HG03520 (cell line): Measurements from ENCODE around the gene PPP2R5C.
"Not testable (repeated sequence)": the region's sequence is repeated elsewhere in the genome, so short reads cannot be mapped to it uniquely, and the experiment has no call there.

ENCODE experiments used
- ATAC-seq: cut with Tn5 transposase; IDR thresholded peaks from one replicate; pipeline ENCODE4 v1.9.1; 2021; ENCODE audit warnings: mild to moderate bottlenecking, moderate library complexity; ENCODE audit not compliant: unreplicated experiment

Gene PPP2R5C

GRCh38 chr14:101726954-101727302, 34.6 kb upstream of the PPP2R5C start:
- ATAC-seq, result no peak

GRCh38 chr14:101727611-101728366, 33.7 kb upstream of the PPP2R5C start:
- no peak for ATAC-seq

- no peak for ATAC-seq
Measured at GRCh38 chr14:101728367-101728742, 33.2 kb upstream of the PPP2R5C start.

- ATAC-seq, result no peak
Measured at GRCh38 chr14:101729382-101729781, 32.1 kb upstream of the PPP2R5C start.

- not testable (repeated sequence) for ATAC-seq
Measured at GRCh38 chr14:101730157-101730556, 31.4 kb upstream of the PPP2R5C start.

- ATAC-seq, result no peak
Measured at GRCh38 chr14:101730626-101731186, 30.8 kb upstream of the PPP2R5C start.

- ATAC-seq, result peak; percentile 74
Measured at GRCh38 chr14:101731187-101732080, 30.1 kb upstream of the PPP2R5C start.

GRCh38 chr14:101732118-101732517, 29.4 kb upstream of the PPP2R5C start:
- ATAC-seq, result no peak

- no peak for ATAC-seq
Measured at GRCh38 chr14:101733211-101733610, 28.3 kb upstream of the PPP2R5C start.

- no peak for ATAC-seq
Measured at GRCh38 chr14:101734246-101734847, 27.2 kb upstream of the PPP2R5C start.

- ATAC-seq, result no peak
Measured at GRCh38 chr14:101735453-101735852, 26.1 kb upstream of the PPP2R5C start.

- no peak for ATAC-seq
Measured at GRCh38 chr14:101736071-101736470, 25.4 kb upstream of the PPP2R5C start.

- no peak for ATAC-seq
Measured at GRCh38 chr14:101736585-101736984, 24.9 kb upstream of the PPP2R5C start.

- no peak for ATAC-seq
Measured at GRCh38 chr14:101737414-101738339, 23.8 kb upstream of the PPP2R5C start.

GRCh38 chr14:101738703-101739320, 22.7 kb upstream of the PPP2R5C start:
- ATAC-seq, result no peak

- ATAC-seq, result no peak
Measured at GRCh38 chr14:101739446-101740141, 21.9 kb upstream of the PPP2R5C start.

GRCh38 chr14:101740981-101741380, 20.5 kb upstream of the PPP2R5C start:
- no peak for ATAC-seq

GRCh38 chr14:101743701-101744100, 17.8 kb upstream of the PPP2R5C start:
- ATAC-seq, result no peak

- not testable (repeated sequence) for ATAC-seq
Measured at GRCh38 chr14:101744382-101744781, 17.1 kb upstream of the PPP2R5C start.
